Measurements from ENCODE around the gene TBX2. TPM values are rescaled to one million over a fixed set of nuclear protein-coding genes. Genes with fewer than 3 reads are reported as not detected.

The TBX2 gene
- total and polyA plus RNA-seq, 2 of the 13 experiments (the other 11 are each of a cell fraction or from before 2014, with no cell fraction given): 2.8 to 15.3 TPM

GRCh38 chr17:61443475-61443882, 43.8 kb downstream of the TBX2 start:
- H2AFZ ChIP-seq (ENCODE audit: low read length): no peak overlapping the region
- H3K9me3 ChIP-seq (ENCODE audit: low read length): no peaks in the 10 kb centered on the region
- in situ Hi-C loops (cut with HindIII; ENCODE audit: extremely low pct_ligation_motif_present, low pct_unique_long_range_greater_than_20kb) (no loop called here), intact Hi-C loops (cut with micrococcal nuclease; ENCODE audit: unreplicated experiment) (no loop called here)
- H3K4me1 ChIP-seq (ENCODE audit: insufficient read depth, low read length): peaks cover 15% of the 10 kb centered on the region
- no peaks in the 10 kb centered on the region for H3K36me3 ChIP-seq (replicated peaks in 1 of 2; ENCODE audit: control insufficient read depth in 1 of 2, insufficient read depth in 2 of 2, low read length in 2 of 2)
- CTCF ChIA-PET (ENCODE audit: low intra/inter-chr PET ratio, low total read pairs): no interaction called here
- H3K27me3 ChIP-seq (ENCODE audit: control insufficient read depth in 1 of 2, insufficient read depth in 2 of 2, low read length in 2 of 2): no peaks in the 10 kb centered on the region
- H3K27ac ChIP-seq (ENCODE audit: extremely low read length, insufficient read depth, low read length): no peak overlapping the region
- H3K4me2 ChIP-seq (ENCODE audit: low read depth, low read length): no peak overlapping the region
- H3K9ac ChIP-seq (ENCODE audit: insufficient read depth, low read depth, low read length): no peak overlapping the region
- TF ChIP-seq NFYB (CRISPR knock-in tag; IDR thresholded peaks at IDR 0.05) (peak; percentile 54), SP2 (CRISPR knock-in tag; IDR thresholded peaks at IDR 0.05) (peak; percentile 42; the same call in 1 of the 2 replicates), TEAD2 (CRISPR knock-in tag; IDR thresholded peaks at IDR 0.05) (no peak), NFYC (CRISPR knock-in tag; IDR thresholded peaks at IDR 0.05) (peak; percentile 49)
- no peak for FAIRE-seq
- no peak overlapping the region for H3K4me3 ChIP-seq (replicated peaks in 1 of 3; ENCODE audit: insufficient read depth in 1 of 3, low read depth in 2 of 3, low read length in 3 of 3)
- H4K20me1 ChIP-seq (ENCODE audit: insufficient read depth, low read length): no peaks in the 10 kb centered on the region
- DNase-seq (ENCODE audit: low spot score): no peak
- no peak for ATAC-seq
- 96% methylated on average over 13 of the region's 18 CpGs for WGBS (ENCODE audit: low lambda C conversion rate)
- POLR2A ChIA-PET: interaction anchor here (1.4 kb wide), 1 partner anchor 17 kb away, joined by 5 read pairs; no protein-coding TSS in a partner anchor
- H3K79me2 ChIP-seq (ENCODE audit: insufficient read depth, low read length): no peaks in the 10 kb centered on the region
- BruUV-seq (replicated peaks): no TSS peak

- Histone ChIP-seq H2AFZ (ENCODE audit: low read length) (no peak overlapping the region), H4K20me1 (ENCODE audit: insufficient read depth, low read length) (no peaks in the 10 kb centered on the region), H3K9ac (ENCODE audit: insufficient read depth, low read depth, low read length) (no peak overlapping the region), H3K79me2 (ENCODE audit: insufficient read depth, low read length) (no peaks in the 10 kb centered on the region), H3K4me3 (replicated peaks in 1 of 3; ENCODE audit: insufficient read depth in 1 of 3, low read depth in 2 of 3, low read length in 3 of 3) (no peak overlapping the region), H3K36me3 (replicated peaks in 1 of 2; ENCODE audit: control insufficient read depth in 1 of 2, insufficient read depth in 2 of 2, low read length in 2 of 2) (no peaks in the 10 kb centered on the region), H3K9me3 (ENCODE audit: low read length) (no peaks in the 10 kb centered on the region), H3K27me3 (ENCODE audit: control insufficient read depth in 1 of 2, insufficient read depth in 2 of 2, low read length in 2 of 2) (no peaks in the 10 kb centered on the region), H3K4me1 (ENCODE audit: insufficient read depth, low read length) (peaks cover 15% of the 10 kb centered on the region), H3K4me2 (ENCODE audit: low read depth, low read length) (no peak overlapping the region), H3K27ac (ENCODE audit: extremely low read length, insufficient read depth, low read length) (no peak overlapping the region)
- 92% methylated on average over 13 of the region's 13 CpGs for WGBS (ENCODE audit: low lambda C conversion rate)
- intact Hi-C loops (cut with micrococcal nuclease; ENCODE audit: unreplicated experiment) (no loop called here), in situ Hi-C loops (cut with HindIII; ENCODE audit: extremely low pct_ligation_motif_present, low pct_unique_long_range_greater_than_20kb) (no loop called here)
- POLR2A ChIA-PET: interaction anchor here (1.4 kb wide), 1 partner anchor 17 kb away, joined by 5 read pairs; no protein-coding TSS in a partner anchor
- BruUV-seq (replicated peaks): no TSS peak
- DNase-seq (ENCODE audit: low spot score) (no peak), ATAC-seq (no peak), FAIRE-seq (no peak)
- CTCF ChIA-PET (ENCODE audit: low intra/inter-chr PET ratio, low total read pairs): no interaction called here
- TF ChIP-seq SOX5 (CRISPR knock-in tag; IDR thresholded peaks at IDR 0.05; ENCODE audit: borderline replicate concordance): no peak
- no peak for TF ChIP-seq KLF16 (CRISPR knock-in tag; IDR thresholded peaks at IDR 0.05)
- no peak for TF ChIP-seq SMARCC2 (IDR thresholded peaks at IDR 0.05)
- TF ChIP-seq ZNF891 (CRISPR knock-in tag; IDR thresholded peaks at IDR 0.05): no peak
- no peak for TF ChIP-seq ZSCAN30 (CRISPR knock-in tag; IDR thresholded peaks at IDR 0.05)
- TF ChIP-seq UBTF (CRISPR knock-in tag; IDR thresholded peaks at IDR 0.05): no peak
- TF ChIP-seq ZBTB49 (CRISPR knock-in tag; IDR thresholded peaks at IDR 0.05; ENCODE audit: borderline replicate concordance): no peak
- TF ChIP-seq ZBTB8A (CRISPR knock-in tag; IDR thresholded peaks at IDR 0.05; ENCODE audit: borderline replicate concordance, low read depth): no peak
These were observed 44.4 kb downstream of the TBX2 start for GRCh38 chr17:61444075-61444474.
